ENCODE measurements around the gene SERINC1.

- TF ChIP-seq ELK1 (IDR thresholded peaks at IDR 0.05; ENCODE audit: low read depth, low read length) (no peak), KDM5A (IDR thresholded peaks at IDR 0.05) (no peak), POLR2A (IDR thresholded peaks at IDR 0.05; ENCODE audit: low read length) (no peak), RCOR1 (IDR thresholded peaks at IDR 0.05; ENCODE audit: low read depth, low read length) (no peak), SMC3 (IDR thresholded peaks at IDR 0.05) (no peak), TP53 (CRISPR knock-in tag; IDR thresholded peaks at IDR 0.05) (no peak), REST (IDR thresholded peaks at IDR 0.05) (no peak), NFE2L2 (conservative IDR thresholded peaks at IDR 0.05; ENCODE audit: low read length) (no peak)
- TF ChIP-seq, protein P1, sequence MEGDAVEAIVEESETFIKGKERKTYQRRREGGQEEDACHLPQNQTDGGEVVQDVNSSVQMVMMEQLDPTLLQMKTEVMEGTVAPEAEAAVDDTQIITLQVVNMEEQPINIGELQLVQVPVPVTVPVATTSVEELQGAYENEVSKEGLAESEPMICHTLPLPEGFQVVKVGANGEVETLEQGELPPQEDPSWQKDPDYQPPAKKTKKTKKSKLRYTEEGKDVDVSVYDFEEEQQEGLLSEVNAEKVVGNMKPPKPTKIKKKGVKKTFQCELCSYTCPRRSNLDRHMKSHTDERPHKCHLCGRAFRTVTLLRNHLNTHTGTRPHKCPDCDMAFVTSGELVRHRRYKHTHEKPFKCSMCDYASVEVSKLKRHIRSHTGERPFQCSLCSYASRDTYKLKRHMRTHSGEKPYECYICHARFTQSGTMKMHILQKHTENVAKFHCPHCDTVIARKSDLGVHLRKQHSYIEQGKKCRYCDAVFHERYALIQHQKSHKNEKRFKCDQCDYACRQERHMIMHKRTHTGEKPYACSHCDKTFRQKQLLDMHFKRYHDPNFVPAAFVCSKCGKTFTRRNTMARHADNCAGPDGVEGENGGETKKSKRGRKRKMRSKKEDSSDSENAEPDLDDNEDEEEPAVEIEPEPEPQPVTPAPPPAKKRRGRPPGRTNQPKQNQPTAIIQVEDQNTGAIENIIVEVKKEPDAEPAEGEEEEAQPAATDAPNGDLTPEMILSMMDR (IDR thresholded peaks at IDR 0.05) = no peak
Observed at GRCh38 chr6:122406187-122406586, 65.4 kb downstream of the SERINC1 start.
